Esophagus squamous epithelium (tissue), 4 donors: Measurements from ENCODE around the gene ALOX12.

ENCODE experiments used
- POLR2A ChIP-seq, 4 donors: fragments of 450-650 bp; IDR thresholded peaks; one replicate each; pipeline ENCODE4 v1.6.1; 2017; ENCODE audit warnings: antibody characterized with exemption in 4 of 4, mild to moderate bottlenecking in 4 of 4, moderate library complexity in 3 of 4
- TF ChIP-seq, protein P1 (sequence below), 6 experiments: fragments of 450-650 bp in 4 of 6; fragments of 200-600 bp in 2 of 6; sonication (generic) in 2 of 6; IDR thresholded peaks; one replicate each; pipeline ENCODE4 v1.5.1; 2016 to 2019; ENCODE audit warnings: antibody characterized with exemption in 6 of 6, mild to moderate bottlenecking in 4 of 6, moderate library complexity in 4 of 6

DNA sequence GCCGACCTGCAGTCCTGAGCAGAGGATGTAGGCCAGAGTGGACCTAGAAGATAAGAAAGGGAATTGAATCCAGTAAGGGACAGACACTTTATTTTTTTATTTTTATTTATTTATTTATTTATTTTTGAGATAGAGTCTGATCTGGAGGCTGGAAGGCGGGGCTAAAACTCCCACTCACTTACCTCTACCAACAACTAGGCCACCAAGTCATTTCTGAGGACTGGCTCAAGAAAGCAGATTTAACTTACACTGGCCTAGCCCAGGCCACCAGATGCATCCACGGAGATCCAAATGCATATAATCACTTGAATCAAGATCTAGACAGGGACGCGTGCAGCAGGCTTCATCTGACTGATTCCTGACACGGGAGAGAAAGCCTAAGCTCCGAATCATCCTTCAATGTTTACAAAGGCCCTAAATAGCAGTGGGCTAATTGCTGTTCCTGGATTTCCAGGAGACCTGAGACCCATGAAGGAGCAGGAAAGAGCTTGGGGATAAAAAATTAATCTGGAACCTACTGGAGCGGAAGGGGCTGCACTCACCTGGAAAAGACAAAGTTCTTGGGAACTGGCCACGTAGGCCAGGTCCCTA lies 1.1 kb upstream of the ALOX12 start:
- TF ChIP-seq, protein P1, sequence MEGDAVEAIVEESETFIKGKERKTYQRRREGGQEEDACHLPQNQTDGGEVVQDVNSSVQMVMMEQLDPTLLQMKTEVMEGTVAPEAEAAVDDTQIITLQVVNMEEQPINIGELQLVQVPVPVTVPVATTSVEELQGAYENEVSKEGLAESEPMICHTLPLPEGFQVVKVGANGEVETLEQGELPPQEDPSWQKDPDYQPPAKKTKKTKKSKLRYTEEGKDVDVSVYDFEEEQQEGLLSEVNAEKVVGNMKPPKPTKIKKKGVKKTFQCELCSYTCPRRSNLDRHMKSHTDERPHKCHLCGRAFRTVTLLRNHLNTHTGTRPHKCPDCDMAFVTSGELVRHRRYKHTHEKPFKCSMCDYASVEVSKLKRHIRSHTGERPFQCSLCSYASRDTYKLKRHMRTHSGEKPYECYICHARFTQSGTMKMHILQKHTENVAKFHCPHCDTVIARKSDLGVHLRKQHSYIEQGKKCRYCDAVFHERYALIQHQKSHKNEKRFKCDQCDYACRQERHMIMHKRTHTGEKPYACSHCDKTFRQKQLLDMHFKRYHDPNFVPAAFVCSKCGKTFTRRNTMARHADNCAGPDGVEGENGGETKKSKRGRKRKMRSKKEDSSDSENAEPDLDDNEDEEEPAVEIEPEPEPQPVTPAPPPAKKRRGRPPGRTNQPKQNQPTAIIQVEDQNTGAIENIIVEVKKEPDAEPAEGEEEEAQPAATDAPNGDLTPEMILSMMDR (IDR thresholded peaks at IDR 0.05): no peak
- no peak for TF ChIP-seq POLR2A (IDR thresholded peaks at IDR 0.05)
